Mucosa of stomach (tissue), 1 donor: Measurements from ENCODE around the gene SEMA6A.

Experiments
- H3K27me3 ChIP-seq: one replicate; pipeline ENCODE4 v1.7.0; 2013; ENCODE audit warnings: mild to moderate bottlenecking, low read length; ENCODE audit not compliant: control insufficient read depth, insufficient read depth
- H3K36me3 ChIP-seq: one replicate; pipeline ENCODE4 v1.7.0; 2013; ENCODE audit warnings: low read length; ENCODE audit not compliant: control insufficient read depth, insufficient read depth
- H3K4me1 ChIP-seq: one replicate; pipeline ENCODE4 v1.7.0; 2013; ENCODE audit warnings: mild to moderate bottlenecking, low read length; ENCODE audit not compliant: control insufficient read depth, insufficient read depth
- H3K4me3 ChIP-seq: one replicate; pipeline ENCODE4 v1.7.0; 2013; ENCODE audit warnings: low read length
- H3K9ac ChIP-seq: one replicate; pipeline ENCODE4 v1.7.0; 2013; ENCODE audit warnings: mild to moderate bottlenecking, low read length, moderate library complexity
- H3K9me3 ChIP-seq: one replicate; pipeline ENCODE4 v1.7.0; 2013; ENCODE audit warnings: mild to moderate bottlenecking, low read length, moderate library complexity; ENCODE audit not compliant: control insufficient read depth
- donor health status: Pancreatic carcinoma.

Gene SEMA6A

GRCh38 chr5:116573702-116574366 lies 789 bp downstream of the SEMA6A start:
- Histone ChIP-seq H3K4me1 (peaks cover 46% of the 10 kb centered on the region), H3K4me3 (peak overlapping the region; percentile 41), H3K9ac (peak overlapping the region; percentile 53), H3K36me3 (no peaks in the 10 kb centered on the region), H3K9me3 (no peaks in the 10 kb centered on the region), H3K27me3 (peaks cover 64% of the 10 kb centered on the region)

- Histone ChIP-seq H3K4me1 (peaks cover 46% of the 10 kb centered on the region), H3K9ac (peak overlapping the region; percentile 53), H3K9me3 (no peaks in the 10 kb centered on the region), H3K36me3 (no peaks in the 10 kb centered on the region), H3K27me3 (peaks cover 66% of the 10 kb centered on the region), H3K4me3 (peak overlapping the region; percentile 44)
Measured at GRCh38 chr5:116573279-116573701, 1.3 kb downstream of the SEMA6A start.

- Histone ChIP-seq H3K4me3 (peak overlapping the region; percentile 44), H3K9me3 (no peaks in the 10 kb centered on the region), H3K9ac (peak overlapping the region; percentile 37), H3K27me3 (peaks cover 63% of the 10 kb centered on the region), H3K4me1 (peaks cover 46% of the 10 kb centered on the region), H3K36me3 (no peaks in the 10 kb centered on the region)
Measured at GRCh38 chr5:116572350-116573278, 2.0 kb downstream of the SEMA6A start.

- H3K4me1 ChIP-seq: peaks cover 46% of the 10 kb centered on the region
- H3K27me3 ChIP-seq: peaks cover 56% of the 10 kb centered on the region
- no peaks in the 10 kb centered on the region for H3K9me3 ChIP-seq
- peak overlapping the region; percentile 12 for H3K9ac ChIP-seq
- H3K4me3 ChIP-seq: peak overlapping the region; percentile 44
- no peaks in the 10 kb centered on the region for H3K36me3 ChIP-seq
Measured at GRCh38 chr5:116571568-116572349, 2.9 kb downstream of the SEMA6A start.

- no peak overlapping the region for H3K9ac ChIP-seq
- H3K27me3 ChIP-seq: peaks cover 39% of the 10 kb centered on the region
- no peaks in the 10 kb centered on the region for H3K9me3 ChIP-seq
- H3K4me3 ChIP-seq: no peak overlapping the region
- no peaks in the 10 kb centered on the region for H3K36me3 ChIP-seq
- peaks cover 32% of the 10 kb centered on the region for H3K4me1 ChIP-seq
Measured at GRCh38 chr5:116569999-116570398, 4.6 kb downstream of the SEMA6A start.

- Histone ChIP-seq H3K4me1 (peaks cover 11% of the 10 kb centered on the region), H3K27me3 (peaks cover 10% of the 10 kb centered on the region)
Measured at GRCh38 chr5:116567106-116567505, 7.5 kb downstream of the SEMA6A start.

GRCh38 chr5:116566251-116566650 lies 8.4 kb downstream of the SEMA6A start:
- H3K9me3 ChIP-seq: no peaks in the 10 kb centered on the region
- no peak overlapping the region for H3K9ac ChIP-seq
- no peaks in the 10 kb centered on the region for H3K36me3 ChIP-seq
- H3K4me3 ChIP-seq: no peak overlapping the region
- peaks cover 3% of the 10 kb centered on the region for H3K4me1 ChIP-seq
- peaks cover 5% of the 10 kb centered on the region for H3K27me3 ChIP-seq

More at GRCh38 chr5:116567106-116567505, 7.5 kb downstream of the SEMA6A start:
- Histone ChIP-seq H3K9ac (no peak overlapping the region), H3K4me3 (no peak overlapping the region), H3K36me3 (no peaks in the 10 kb centered on the region), H3K9me3 (no peaks in the 10 kb centered on the region)

GRCh38 chr5:116564756-116565490 lies 9.7 kb downstream of the SEMA6A start:
- Histone ChIP-seq H3K27me3 (peaks cover 5% of the 10 kb centered on the region), H3K9ac (no peak overlapping the region), H3K4me1 (no peaks in the 10 kb centered on the region), H3K4me3 (no peak overlapping the region), H3K36me3 (no peaks in the 10 kb centered on the region), H3K9me3 (no peaks in the 10 kb centered on the region)

- H3K4me3 ChIP-seq: no peak overlapping the region
- peaks cover 5% of the 10 kb centered on the region for H3K27me3 ChIP-seq
- no peaks in the 10 kb centered on the region for H3K9me3 ChIP-seq
- no peaks in the 10 kb centered on the region for H3K4me1 ChIP-seq
- H3K9ac ChIP-seq: no peak overlapping the region
- H3K36me3 ChIP-seq: no peaks in the 10 kb centered on the region
Measured at GRCh38 chr5:116564312-116564711, 10.3 kb downstream of the SEMA6A start.

- Histone ChIP-seq H3K4me1 (no peaks in the 10 kb centered on the region), H3K27me3 (peaks cover 4% of the 10 kb centered on the region), H3K36me3 (no peaks in the 10 kb centered on the region), H3K9ac (no peak overlapping the region), H3K9me3 (no peaks in the 10 kb centered on the region), H3K4me3 (no peak overlapping the region)
Measured at GRCh38 chr5:116563736-116564308, 10.8 kb downstream of the SEMA6A start.

GRCh38 chr5:116562669-116563068 lies 12.0 kb downstream of the SEMA6A start:
- no peaks in the 10 kb centered on the region for H3K4me1 ChIP-seq

More at GRCh38 chr5:116562669-116563068, 12.0 kb downstream of the SEMA6A start:
- H3K9ac ChIP-seq: no peak overlapping the region
- no peaks in the 10 kb centered on the region for H3K9me3 ChIP-seq
- no peaks in the 10 kb centered on the region for H3K27me3 ChIP-seq
- no peak overlapping the region for H3K4me3 ChIP-seq
- H3K36me3 ChIP-seq: no peaks in the 10 kb centered on the region
